Stimulated activated CD4-positive, alpha-beta T cell treated with anti-CD3 and anti-CD28 coated beads, Interleukin-12 subunit alpha, Interleukin-12 subunit beta, amount 100 ng/mL, for 24 hours (primary cell): Measurements from ENCODE around the gene SLC7A5.
"Not testable (repeated sequence)": the region's sequence is repeated elsewhere in the genome, so short reads cannot be mapped to it uniquely, and the experiment has no call there.

ENCODE experiments used
- DNase-seq, 2 experiments: peaks; one replicate each; pipeline ENCODE4 v3.0.0-alpha.2; 2020; ENCODE audit warnings: low read depth in 2 of 2

SLC7A5 gene

DNA sequence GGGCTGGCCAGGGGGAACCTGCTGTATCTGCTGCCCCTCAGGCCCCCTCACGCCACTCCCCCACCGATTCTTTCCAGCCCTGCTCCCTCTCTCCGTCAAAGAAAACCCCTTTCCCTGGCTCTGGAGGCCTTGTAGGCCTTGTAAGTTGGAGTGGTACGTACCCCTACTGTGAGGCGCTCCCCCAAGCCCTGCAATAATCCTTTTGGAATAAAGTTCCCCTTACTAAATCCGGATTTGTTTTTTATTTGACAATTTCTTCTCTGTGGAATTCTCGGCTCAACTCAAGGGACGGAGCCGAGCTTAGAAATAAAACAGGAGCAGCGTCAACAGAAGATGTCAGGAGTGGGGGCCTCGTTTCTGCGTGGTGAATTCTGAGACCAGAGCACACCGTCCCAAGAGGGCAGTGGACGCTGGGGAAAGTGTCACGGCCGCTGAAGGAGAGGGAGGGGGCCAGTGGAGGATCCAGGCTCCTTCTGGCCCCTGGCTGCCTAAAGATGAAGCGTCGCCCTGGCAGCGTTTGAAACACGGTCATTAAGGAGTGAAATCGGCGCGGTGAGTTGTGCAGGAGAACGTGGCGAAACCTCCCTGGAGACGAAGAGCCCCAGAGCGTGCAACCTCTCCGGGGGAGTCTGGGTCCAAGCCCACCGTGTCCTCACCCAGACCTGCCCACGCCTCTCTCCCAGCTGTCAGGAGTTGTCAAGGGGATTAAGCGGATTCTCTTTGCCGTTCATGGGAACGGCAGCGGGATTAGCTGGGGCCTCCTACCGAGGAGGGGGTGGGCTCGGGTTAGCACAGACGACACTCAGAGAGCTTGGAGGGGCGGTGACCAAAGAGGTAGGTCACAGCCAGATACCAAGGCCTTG lies 47.0 kb downstream of the SLC7A5 start:
- no peak for DNase-seq

DNA sequence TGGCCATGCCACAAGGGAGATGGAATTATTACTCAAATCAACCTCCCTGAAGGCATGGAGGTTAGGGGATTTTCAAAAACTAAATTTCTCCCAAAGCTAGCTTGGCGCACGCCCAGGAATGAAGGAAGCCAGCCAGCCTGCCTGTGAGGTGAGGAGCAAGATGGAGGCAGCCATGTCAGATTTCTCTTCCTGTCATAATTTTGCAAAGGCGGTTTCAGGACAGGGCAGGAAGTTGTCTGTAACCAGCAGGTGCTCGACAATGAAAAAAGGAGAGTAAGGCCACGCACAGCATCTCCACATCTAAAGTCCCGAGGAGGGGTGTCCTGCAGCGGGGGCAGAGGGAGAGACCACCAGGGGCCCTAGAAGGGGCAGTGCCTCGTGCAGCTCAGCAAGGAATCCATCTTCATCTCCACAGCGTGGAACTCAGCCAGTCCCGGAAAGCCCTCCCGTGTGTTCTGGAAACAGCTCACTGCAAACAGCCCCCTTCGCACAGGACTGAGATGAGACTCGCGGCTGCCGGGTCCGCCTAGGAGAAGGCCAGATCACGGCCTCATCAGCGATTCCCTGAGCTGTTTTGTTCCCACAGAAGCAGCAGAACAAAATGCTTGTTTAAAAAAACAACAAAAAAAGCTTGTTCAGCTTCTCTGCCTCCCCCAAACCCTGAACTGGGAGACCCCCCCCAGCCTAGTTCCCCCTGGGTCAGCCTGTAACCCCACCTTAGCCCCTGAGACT lies 47.8 kb downstream of the SLC7A5 start:
- DNase-seq = no peak

DNA sequence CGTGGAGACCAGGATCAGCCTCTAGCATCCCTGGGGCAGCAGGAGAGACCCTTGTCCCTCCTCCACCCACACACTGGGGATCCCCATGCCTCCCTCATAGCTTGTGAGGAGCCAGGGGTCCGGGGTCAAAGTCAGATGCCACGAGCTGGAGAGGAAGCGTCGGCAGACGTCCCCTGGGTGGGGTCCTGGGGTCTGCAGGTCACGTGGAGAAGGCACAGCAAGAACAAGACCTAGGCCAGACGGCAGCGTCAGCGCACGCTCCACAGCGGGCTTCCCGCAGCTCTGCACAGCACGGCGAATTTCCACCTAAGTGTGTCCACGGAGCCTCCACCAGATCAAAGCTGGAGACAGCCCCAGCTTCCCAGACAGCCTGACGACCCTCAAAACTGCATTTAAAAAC lies 49.3 kb downstream of the SLC7A5 start:
- DNase-seq = no peak

DNA sequence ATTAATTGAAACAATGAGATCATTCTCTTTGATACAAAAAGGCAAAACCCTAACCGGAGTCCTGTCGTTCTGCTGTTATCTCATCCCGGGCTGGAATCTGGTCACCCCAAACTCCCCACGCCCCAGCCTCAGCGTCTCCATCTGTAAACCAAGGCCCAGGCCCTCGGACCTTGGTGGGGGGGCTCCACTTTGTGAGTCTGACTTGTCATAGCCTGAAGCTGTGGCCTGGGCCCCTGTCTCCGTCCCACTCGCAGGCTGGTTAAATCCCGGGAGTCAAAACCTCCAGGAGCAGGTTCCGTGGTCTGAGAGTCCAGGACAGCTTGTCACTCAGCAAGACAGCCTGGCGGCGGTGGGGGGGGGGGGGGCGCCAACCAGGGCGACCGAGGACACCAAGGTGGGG lies 50.0 kb downstream of the SLC7A5 start:
- DNase-seq = no peak

DNA sequence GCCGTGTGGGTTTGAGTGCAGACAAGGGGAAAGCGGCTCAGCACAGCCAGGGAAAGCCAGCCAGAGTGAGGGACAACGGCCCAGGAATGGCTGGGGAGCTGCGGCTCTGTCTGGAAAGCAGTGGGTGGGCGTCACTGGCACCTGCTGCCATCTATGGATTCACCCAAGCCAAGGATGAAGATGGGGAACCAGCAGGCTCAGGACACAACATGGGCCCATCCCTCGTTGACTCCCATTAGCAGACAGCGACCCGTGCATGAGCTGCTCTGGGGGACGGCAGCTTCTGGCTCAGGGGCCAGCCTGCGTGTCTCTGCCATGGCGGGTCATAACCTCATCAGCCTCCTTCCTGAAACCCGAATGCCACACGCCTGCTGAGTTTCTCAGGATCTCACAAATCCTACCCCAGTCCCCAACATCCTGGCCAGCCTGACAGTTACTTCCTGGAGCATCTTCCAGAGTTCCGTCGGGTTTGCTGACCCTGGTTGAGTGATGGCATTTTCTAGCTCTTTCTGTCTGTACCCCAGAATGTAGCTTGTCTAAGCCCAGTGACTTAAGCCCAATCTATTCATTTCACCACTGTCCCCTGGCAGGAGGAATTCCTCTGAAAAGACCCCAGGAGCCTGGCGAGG lies 50.7 kb downstream of the SLC7A5 start:
- DNase-seq = no peak

DNA sequence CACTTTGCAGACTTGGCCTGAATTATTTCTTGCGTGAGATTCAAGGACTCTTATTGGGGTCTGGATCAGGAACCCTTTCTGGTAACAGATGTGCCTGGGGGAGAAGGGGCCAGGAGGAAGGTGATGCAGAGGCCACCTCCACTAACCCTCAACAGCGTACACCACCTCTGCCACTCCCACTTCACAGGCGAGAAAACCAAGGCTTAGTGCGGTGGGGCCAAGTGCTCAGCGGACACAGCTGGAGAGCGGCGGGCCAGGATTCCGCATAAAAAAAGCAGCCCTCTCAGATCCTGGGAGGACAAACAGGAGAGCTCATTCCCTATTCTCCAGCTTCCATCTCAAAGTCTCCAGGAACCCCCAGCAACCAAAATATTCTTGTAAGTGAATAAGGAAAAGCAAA lies 51.4 kb downstream of the SLC7A5 start:
- no peak for DNase-seq

DNA sequence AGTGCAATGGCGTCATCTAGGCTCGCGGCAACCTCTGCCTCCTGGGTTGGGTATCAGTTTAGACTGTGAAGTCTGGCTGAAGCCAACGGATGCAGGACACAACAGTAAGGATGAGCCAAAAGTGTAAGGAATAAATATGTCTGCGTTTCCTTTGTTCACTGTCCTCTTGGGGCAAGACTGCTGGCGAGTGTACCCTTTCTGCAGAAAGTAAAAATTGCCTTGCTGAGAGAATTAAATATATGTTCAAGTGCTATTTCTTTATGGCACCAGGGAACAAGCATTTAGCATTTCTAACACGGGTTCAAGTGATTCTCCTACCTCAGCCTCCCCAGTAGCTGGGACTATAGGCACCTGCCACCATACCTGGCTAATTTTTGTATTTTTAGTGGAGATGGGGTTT lies 51.9 kb downstream of the SLC7A5 start:
- not testable (repeated sequence) for DNase-seq

DNA sequence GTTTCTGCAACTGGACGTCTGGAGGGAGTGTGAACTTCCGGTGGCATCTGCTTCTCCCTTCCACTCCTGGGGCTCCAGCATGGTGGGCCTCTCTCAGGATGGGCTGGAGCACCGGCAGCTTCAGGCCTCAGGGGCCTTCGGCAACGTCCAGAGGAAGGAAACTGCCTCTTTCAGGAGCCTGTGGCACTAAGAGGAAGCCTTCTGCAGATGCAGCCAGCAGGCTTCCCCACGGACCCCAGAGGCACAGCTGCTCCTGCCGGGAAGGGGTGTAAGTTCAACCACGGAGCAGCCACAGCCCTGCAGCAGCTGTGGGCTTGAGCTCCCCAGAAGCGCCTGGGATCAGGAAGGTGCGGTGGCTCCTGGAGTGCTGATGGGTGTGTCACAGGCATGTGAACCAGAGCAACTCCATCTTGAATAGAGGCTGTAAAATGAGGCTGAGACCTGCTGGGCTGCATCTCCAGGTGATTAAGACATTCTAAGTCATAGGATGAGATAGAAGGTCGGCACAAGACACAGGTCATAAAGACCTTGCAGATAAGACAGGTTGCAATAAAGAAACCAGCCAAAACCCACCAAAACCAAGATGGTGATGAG lies 52.7 kb downstream of the SLC7A5 start:
- no peak for DNase-seq

DNA sequence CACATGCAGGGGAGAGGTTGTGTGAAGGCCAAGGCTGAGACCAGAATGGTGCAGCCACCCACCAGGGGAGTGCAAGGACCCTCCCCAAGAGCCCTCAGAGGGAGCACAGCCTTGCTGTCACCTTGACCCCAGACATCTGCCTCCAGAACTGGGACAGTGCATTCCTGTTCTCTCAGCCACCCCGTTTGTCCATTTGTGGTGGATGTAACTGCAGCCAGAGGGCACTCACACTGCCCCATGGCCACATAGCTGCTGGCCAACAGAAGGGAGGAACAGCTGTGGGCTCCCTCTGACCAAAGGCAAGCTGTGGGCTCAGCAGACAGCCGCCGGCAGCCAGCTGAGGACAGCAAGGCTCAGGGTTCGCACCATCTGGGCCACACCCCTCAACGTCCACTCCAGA lies 53.7 kb downstream of the SLC7A5 start:
- DNase-seq = no peak

DNA sequence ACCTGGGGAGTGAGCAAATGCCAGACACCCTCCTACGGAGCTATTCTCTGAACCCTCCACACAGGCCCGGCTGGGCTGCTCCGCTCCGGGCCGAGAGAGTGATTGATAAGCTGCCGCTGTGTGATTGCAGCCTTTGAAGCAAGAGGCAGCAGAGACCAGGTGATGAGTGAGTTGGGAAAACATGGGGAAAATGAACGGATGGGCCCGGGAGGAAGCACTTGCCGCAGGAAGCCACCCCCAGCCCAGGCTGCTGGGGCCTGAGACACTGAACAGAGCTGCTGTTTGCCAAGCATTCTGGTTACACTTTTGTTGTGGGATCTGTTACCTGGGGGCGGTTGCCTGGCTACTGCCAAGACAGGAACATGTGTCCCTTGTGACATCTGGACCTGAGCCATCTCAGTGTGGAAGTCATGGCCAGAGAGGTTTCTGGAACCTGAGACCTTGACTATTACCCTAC lies 57.1 kb downstream of the SLC7A5 start:
- DNase-seq = no peak

DNA sequence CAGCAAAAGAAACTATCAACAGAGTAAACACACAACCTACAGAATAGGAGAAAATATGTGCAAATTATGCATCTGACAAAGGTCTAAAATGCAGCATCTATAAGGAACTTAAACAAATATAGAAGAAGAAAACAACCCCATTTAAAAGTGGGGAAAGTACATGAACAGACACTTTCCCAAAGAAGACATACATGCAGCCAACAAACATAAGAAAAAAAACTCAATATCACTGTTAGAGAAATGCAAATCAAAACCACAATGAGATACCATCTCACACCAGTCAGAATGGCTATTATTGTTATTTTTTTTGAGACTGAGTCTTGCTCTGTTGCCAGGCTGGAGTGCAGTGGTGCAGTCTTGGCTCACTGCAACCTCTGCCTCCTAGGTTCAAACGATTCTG lies 57.9 kb downstream of the SLC7A5 start:
- DNase-seq = not testable (repeated sequence)

DNA sequence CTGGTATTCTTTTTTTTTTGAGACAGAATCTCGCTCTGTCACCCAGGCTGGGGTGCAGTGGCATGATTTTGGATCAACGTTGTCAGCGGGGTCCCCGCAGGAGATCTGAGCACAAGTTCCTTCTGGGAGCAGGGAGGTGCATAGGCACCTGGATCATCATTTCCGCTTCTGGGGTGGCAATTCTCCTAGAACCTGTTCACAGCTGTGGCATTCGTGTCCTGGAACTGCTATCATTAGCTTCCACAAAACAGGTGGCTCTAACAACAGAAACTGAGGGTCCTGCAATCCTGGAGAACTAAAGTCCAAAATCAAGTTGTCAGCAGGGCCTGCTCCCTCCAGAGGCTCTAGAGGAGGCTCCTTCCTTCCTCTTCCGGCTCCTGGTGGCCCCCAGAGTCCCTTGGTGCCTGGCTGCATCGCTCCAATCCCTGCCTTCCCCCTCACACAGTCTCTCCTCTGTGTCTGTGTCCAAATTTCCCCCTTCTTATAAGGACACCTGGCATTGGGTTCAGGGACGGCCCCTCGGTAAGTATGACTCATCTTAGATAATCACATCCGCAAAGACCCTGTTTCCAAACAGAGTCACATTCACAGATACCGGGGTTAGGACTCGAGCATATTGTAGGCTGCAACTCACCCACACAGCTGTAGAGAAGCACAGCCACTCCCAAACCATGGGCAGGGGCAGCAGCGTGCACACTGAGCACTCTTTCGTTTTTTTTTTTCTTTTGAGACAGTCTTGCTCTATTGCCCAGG lies 60.0 kb downstream of the SLC7A5 start:
- DNase-seq = no peak

DNA sequence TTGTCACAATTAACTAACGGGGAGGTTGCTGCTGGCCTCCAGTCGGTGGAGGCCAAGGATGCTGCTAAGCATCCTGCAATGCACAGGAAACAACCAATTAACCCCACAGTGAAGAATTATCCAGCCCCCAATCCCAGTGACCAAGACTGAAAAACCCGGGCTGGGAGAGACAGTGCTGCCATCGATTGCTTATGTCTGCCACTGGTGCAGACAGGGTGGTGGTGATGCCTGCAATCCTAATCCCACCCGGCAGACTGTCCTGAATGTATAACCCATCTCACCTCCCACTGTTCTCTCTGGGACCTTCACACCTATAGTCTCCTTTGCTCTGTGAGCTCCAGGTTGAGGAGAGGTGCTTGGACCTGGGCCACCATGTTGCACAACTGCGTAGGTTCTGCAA lies 61.2 kb downstream of the SLC7A5 start:
- DNase-seq = no peak

DNA sequence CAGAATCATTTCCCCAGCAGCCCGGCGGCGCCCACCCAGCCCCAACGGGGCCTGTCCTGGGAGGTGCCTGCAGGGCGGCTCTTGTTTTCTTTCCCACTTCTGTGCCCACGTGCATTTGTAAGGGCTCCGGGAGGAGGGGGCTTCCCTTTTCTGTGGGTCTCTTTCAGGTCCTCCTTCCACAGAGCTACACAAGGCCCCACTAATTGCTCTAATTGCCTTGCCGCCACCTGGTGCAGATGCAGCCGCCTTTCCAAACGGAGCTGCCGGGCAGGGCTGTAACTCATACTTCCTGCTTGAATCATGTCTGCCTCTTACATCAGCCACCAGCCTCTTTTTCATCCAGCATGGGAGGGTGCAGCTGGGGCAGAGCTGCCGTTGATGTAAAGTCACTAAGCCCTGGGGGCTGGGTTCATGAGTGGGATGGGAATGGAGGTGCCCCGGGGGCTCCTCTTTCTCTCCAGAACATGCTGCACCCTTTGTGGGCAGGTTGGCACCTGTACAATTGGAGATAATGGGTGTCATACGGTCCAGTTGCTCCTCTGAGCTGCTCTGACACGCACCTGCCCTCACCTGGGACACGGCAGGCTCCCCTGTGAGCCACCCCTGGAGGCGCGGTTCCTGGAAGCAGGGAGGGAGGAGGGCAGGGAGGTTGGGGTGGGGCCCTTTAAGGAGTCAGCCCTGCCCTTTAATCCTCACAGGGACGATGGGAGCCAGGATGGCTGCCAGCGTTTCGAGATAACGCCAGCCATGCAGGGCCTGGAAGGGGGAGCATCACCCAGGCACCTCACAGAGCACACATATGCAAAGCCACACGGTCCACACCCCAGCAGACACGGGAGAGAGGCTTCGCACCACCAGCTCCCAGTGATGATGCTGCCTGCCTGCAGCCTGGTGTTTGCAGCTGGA lies 62.4 kb downstream of the SLC7A5 start:
- peak in 1 of 2 experiments; percentile 37 for DNase-seq

DNA sequence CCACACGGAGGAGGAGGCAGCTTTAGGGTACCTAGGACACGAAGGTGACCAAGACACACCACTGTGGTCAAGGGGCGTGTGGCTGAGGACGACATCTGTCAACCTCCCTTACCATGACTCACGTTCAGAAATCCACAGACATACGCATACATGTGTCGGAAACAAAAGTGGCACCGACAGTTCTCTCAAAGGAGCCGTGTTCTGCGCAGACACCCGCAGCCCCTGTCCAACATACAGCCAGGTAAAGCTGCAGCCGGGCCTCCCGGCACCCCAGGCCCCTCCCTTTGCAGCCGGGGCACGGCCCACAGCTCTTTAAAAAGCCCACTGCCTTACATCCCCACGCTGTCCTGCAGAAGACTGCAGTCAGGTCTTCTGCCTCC lies 63.1 kb downstream of the SLC7A5 start:
- no peak for DNase-seq

DNA sequence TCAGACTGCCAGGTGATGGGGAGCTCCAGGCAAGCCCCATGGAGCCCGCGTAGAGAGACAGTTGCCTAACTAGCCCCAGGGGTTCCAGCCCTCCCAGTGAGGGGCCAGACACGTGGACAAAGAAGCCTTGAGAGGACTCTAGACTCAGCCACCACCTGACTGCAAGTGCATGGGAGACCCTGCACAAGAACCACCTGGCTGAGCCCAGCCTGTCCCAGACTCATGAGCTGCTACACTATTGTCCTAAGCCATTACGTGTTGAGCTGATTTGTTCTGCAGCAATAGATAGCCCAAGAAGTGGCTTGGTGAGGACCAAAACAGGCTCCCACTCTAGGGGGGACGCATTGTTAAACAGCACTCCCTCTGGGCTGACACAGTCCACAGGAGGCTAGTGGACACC lies 65.9 kb downstream of the SLC7A5 start:
- DNase-seq = no peak

DNA sequence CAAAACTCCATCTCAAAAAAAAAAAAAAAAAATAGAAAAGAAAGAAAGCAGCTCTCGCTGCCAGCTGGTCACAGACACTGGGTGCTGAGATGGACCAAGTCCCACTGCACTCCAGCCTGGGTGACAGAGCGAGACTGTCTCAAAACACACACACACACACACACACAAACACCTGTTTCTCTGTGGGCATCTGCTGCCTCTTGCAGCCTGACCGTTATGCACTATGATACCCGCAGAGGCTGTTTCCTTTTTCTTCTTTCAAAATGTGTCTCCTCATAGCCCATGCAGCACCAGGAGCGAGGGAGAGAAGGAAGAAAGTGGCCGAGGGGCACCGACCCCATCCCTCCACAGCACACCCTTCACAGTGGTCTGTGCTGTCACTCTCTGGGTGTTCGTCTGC lies 66.6 kb downstream of the SLC7A5 start:
- no peak for DNase-seq

DNA sequence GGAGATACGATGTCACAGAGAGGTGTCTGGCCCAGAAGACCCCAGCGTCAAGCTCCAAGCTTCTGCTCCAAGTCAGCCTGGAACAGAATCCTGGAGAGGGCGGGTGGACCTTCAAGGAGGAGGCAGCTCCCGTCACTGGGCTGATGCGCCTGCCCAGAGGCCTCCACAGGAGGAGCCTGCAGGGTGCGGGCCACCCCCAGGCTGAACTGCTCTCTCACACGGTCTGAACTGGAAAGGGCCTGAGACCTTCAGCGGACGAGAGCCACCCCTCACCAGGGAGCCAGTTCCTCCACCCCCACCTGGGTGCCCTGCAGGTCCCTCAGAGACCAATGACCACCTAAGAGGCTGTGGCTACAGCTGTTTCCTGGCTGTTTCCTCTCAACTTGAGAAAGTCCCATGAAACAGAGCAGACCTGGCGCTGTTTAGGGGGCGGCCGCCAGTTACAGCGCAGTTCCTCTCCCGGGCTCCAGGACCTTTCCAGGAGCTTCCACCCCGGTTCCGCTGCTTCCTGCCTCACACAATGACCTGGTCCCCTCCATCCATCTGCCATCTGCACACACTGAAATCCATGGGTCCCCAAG lies 67.5 kb downstream of the SLC7A5 start:
- DNase-seq = no peak

DNA sequence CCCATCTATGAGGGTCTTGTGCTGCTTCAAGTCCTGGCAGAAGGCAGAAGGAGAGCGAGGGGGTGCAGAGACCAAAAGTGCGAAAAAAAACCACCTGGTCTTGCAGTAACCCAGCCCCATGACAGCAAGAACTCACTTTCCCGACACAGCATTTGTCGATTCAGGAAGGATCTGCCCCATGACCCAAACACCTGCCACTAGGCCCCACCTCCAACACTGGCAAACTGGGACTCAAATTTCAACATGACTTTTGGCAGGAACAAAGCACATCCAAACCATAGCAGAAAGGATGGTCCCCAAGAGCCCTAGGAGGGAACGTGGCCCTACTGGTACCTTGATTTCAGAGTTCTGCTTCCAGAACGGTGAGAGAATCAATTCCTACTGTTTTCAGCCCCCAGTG lies 68.8 kb downstream of the SLC7A5 start:
- no peak for DNase-seq

DNA sequence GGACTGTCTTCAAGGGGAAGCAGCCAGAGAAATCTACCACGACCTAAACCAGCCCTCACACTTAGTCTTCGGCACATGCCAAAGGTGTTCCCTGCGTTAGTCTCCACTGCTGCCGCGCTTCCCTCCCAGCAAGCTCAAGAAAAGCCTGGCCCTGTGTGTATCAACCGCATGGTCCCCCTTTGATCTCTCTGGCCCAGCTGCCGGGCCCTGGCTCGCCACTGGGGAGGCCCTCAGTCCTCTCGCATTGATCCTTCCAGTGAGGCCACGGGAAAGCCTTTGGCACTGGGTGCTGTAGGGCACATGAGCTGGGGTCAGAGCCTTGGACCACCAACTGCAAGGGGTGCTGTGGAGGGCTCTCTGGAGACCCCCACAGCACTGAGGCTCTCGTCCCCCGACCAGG lies 74.0 kb downstream of the SLC7A5 start:
- DNase-seq = no peak
